WTC11 (cell line): ENCODE data around the gene MMS19. TPM values are rescaled to one million over a fixed set of nuclear protein-coding genes. Genes with fewer than 3 reads are reported as not detected.
A peak's percentile ranks its signal among the peaks of the same experiment; 100 is the strongest.

Experiments used
- ATAC-seq: fragments of 200-7000 bp; cut with Tn5 transposase; 2 replicates; pipeline ENCODE4 v1.10.0; 2021; ENCODE audit warnings: mild to moderate bottlenecking, moderate library complexity
- CTCF ChIA-PET: fragments of 300-600 bp; sonication (Branson Sonifier 250); formaldehyde crosslinking; loops from one replicate; lab custom pipeline; 2021; ENCODE audit warnings: antibody characterized with exemption; lab: Charles Lee
- POLR2A ChIA-PET: fragments of 350-600 bp; sonication (Branson Sonifier 250); formaldehyde crosslinking; loops from one replicate; lab custom pipeline; 2021; ENCODE audit warnings: antibody characterized with exemption; lab: Charles Lee
- DNase-seq: peaks from one replicate; pipeline ENCODE4 v3.0.0; 2021; ENCODE audit warnings: low spot score
- H3K27ac Mint-ChIP-seq: 2 replicates; pipeline ENCODE4 v1.8.0; 2021; ENCODE audit warnings: mixed read lengths
- H3K27me3 Mint-ChIP-seq: 2 replicates; pipeline ENCODE4 v1.8.0; 2021; ENCODE audit warnings: low read depth, mild to moderate bottlenecking, moderate library complexity, mixed read lengths
- H3K36me3 Mint-ChIP-seq: 2 replicates; pipeline ENCODE4 v1.8.0; 2021; ENCODE audit warnings: mixed read lengths
- H3K4me1 Mint-ChIP-seq: 2 replicates; pipeline ENCODE4 v1.8.0; 2022; ENCODE audit warnings: mixed read lengths
- H3K4me3 Mint-ChIP-seq: 2 replicates; pipeline ENCODE4 v1.8.0; 2021; ENCODE audit warnings: mild to moderate bottlenecking, moderate library complexity, mixed read lengths
- H3K9me3 Mint-ChIP-seq: 2 replicates; pipeline ENCODE4 v1.8.0; 2021; ENCODE audit warnings: mixed read lengths
- CREM ChIP-seq: sonication (generic); formaldehyde crosslinking; IDR thresholded peaks from 2 replicates; pipeline ENCODE4 v1.8.1; 2022; ENCODE audit warnings: mild to moderate bottlenecking, missing genetic modification reagents, moderate library complexity
- JUN ChIP-seq: sonication (generic); formaldehyde crosslinking; IDR thresholded peaks from 2 replicates; pipeline ENCODE4 v1.8.0; 2023; ENCODE audit warnings: mild to moderate bottlenecking, missing genetic modification reagents
- MXD4 ChIP-seq: fragments of 250-450 bp; sonication (Bioruptor Pico); IDR thresholded peaks from 2 replicates; pipeline ENCODE4 v1.8.0; 2021; ENCODE audit warnings: mild to moderate bottlenecking, moderate library complexity, borderline replicate concordance
- NFYB ChIP-seq: sonication (generic); formaldehyde crosslinking; conservative IDR thresholded peaks from 2 replicates; pipeline ENCODE4 v1.8.0; 2022; ENCODE audit warnings: low read depth, missing genetic modification reagents
- NR1H2 ChIP-seq: sonication (generic); formaldehyde crosslinking; IDR thresholded peaks from 2 replicates; pipeline ENCODE4 v1.9.0; 2021; ENCODE audit warnings: mild to moderate bottlenecking, moderate library complexity, missing genetic modification reagents
- SMAD3 ChIP-seq: sonication (generic); formaldehyde crosslinking; IDR thresholded peaks from 2 replicates; pipeline ENCODE4 v1.8.0; 2022; ENCODE audit warnings: missing genetic modification reagents, mild to moderate bottlenecking, borderline replicate concordance
- SMAD4 ChIP-seq: sonication (generic); formaldehyde crosslinking; IDR thresholded peaks from 2 replicates; pipeline ENCODE4 v1.8.0; 2022; ENCODE audit warnings: mild to moderate bottlenecking, missing genetic modification reagents
- SP1 ChIP-seq: sonication (generic); formaldehyde crosslinking; conservative IDR thresholded peaks from 2 replicates; pipeline ENCODE4 v1.8.1; 2022; ENCODE audit warnings: missing genetic modification reagents
- ZNF219 ChIP-seq: sonication (generic); formaldehyde crosslinking; IDR thresholded peaks from 2 replicates; pipeline ENCODE4 v1.8.0; 2023; ENCODE audit warnings: missing genetic modification reagents, mild to moderate bottlenecking, borderline replicate concordance
- ZNF416 ChIP-seq: fragments of 250-450 bp; sonication (Bioruptor Pico); IDR thresholded peaks from 2 replicates; pipeline ENCODE4 v1.9.0; 2021; ENCODE audit warnings: mild to moderate bottlenecking, inconsistent platforms
- ZNF423 ChIP-seq: fragments of 250-450 bp; sonication (Bioruptor Pico); IDR thresholded peaks from 2 replicates; pipeline ENCODE4 v2.1.2; 2022; ENCODE audit warnings: mild to moderate bottlenecking, moderate library complexity
- total RNA-seq: library from RNA; stranded (reverse); gene quantifications from 3 replicates; pipeline ENCODE4 v1.2.3, GENCODE V29; 2021
- TF ChIP-seq, protein P1 (sequence below): sonication (generic); formaldehyde crosslinking; IDR thresholded peaks from 2 replicates; pipeline ENCODE4 v1.8.0; 2022; ENCODE audit warnings: mild to moderate bottlenecking, missing genetic modification reagents
- TF ChIP-seq, protein P2 (sequence below): sonication (generic); formaldehyde crosslinking; IDR thresholded peaks from 2 replicates; pipeline ENCODE4 v1.8.1; 2023; ENCODE audit warnings: mild to moderate bottlenecking, missing genetic modification reagents, moderate library complexity
- TF ChIP-seq, protein P3 (sequence below): sonication (generic); formaldehyde crosslinking; IDR thresholded peaks from 2 replicates; pipeline ENCODE4 v1.8.1; 2023; ENCODE audit warnings: mild to moderate bottlenecking, moderate library complexity, missing genetic modification reagents
- TF ChIP-seq, protein P4 (sequence below): fragments of 200-600 bp; IDR thresholded peaks from 2 replicates; pipeline ENCODE4 v1.8.0; 2022; ENCODE audit warnings: antibody characterized with exemption
- TF ChIP-seq, protein P5 (sequence below): sonication (generic); formaldehyde crosslinking; IDR thresholded peaks from 2 replicates; pipeline ENCODE4 v1.8.1; 2023; ENCODE audit warnings: mild to moderate bottlenecking, missing genetic modification reagents
- TF ChIP-seq, protein P6 (sequence below): fragments of 250-450 bp; sonication (Bioruptor Pico); conservative IDR thresholded peaks from 2 replicates; pipeline ENCODE4 v1.9.0; 2021; ENCODE audit warnings: mild to moderate bottlenecking
- TF ChIP-seq, protein P7 (sequence below): fragments of 250-450 bp; sonication (Bioruptor Pico); IDR thresholded peaks from 2 replicates; pipeline ENCODE4 v1.9.0; 2021; ENCODE audit warnings: mild to moderate bottlenecking

MMS19 gene
- total RNA-seq, 1 experiment from 2014 or later = 135 TPM

DNA sequence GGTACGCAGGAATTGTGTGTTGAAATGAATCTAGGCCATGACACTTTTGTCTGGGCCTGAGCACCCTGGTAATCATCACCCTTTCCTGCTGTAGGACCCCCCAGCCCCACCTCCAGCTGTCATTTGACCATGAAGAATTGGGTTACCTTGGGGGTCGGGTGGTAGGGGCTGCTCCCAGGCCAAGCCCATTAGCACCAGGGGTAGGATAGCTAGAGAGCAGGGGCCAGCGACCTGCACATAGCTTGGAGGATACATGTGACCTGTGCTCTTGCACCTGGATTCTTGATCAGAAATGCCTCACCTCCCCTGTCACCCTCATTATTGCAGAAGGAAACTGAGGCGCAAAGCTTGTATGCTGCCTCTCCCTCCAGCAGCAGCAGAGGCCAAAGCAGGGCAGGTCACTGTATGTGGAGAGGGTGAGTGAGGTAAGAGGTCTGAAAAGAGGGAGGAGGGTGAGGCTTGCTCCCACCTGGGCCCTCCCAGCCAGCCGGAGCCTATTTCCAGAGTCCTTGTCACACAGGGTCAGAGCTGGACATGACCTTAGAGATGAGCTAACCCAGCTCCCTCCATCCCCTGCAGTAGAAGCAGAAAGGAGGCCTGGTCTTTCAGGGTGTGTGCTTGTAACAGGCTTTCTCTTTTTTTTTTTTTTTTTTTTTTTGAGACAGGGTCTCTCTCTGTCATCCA is 39.1 kb upstream of the MMS19 start:
- Mint-ChIP-seq H3K4me3 (no peak overlapping the region), H3K27ac (no peak overlapping the region), H3K9me3 (no peaks in the 10 kb centered on the region), H3K4me1 (peaks cover 24% of the 10 kb centered on the region), H3K27me3 (no peaks in the 10 kb centered on the region), H3K36me3 (no peaks in the 10 kb centered on the region)
- CTCF ChIA-PET = interaction anchor here (5.9 kb wide), 1 partner anchor 13 kb away, joined by 177 read pairs; no protein-coding TSS in a partner anchor
- DNase-seq (no peak), ATAC-seq (no peak)
- TF ChIP-seq, protein P1, sequence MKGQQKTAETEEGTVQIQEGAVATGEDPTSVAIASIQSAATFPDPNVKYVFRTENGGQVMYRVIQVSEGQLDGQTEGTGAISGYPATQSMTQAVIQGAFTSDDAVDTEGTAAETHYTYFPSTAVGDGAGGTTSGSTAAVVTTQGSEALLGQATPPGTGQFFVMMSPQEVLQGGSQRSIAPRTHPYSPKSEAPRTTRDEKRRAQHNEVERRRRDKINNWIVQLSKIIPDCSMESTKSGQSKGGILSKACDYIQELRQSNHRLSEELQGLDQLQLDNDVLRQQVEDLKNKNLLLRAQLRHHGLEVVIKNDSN (CRISPR knock-in tag) = no peak
- TF ChIP-seq JUN (CRISPR knock-in tag) (no peak), SMAD3 (CRISPR knock-in tag) (no peak), CREM (CRISPR knock-in tag) (no peak), ZNF416 (CRISPR knock-in tag) (no peak), ZNF423 (no peak)
- TF ChIP-seq, protein P2, sequence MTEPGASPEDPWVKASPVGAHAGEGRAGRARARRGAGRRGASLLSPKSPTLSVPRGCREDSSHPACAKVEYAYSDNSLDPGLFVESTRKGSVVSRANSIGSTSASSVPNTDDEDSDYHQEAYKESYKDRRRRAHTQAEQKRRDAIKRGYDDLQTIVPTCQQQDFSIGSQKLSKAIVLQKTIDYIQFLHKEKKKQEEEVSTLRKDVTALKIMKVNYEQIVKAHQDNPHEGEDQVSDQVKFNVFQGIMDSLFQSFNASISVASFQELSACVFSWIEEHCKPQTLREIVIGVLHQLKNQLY (CRISPR knock-in tag) = no peak
- TF ChIP-seq, protein P3, sequence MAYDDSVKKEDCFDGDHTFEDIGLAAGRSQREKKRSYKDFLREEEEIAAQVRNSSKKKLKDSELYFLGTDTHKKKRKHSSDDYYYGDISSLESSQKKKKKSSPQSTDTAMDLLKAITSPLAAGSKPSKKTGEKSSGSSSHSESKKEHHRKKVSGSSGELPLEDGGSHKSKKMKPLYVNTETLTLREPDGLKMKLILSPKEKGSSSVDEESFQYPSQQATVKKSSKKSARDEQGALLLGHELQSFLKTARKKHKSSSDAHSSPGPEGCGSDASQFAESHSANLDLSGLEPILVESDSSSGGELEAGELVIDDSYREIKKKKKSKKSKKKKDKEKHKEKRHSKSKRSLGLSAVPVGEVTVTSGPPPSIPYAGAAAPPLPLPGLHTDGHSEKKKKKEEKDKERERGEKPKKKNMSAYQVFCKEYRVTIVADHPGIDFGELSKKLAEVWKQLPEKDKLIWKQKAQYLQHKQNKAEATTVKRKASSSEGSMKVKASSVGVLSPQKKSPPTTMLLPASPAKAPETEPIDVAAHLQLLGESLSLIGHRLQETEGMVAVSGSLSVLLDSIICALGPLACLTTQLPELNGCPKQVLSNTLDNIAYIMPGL = no peak
- POLR2A ChIA-PET = no interaction called here

DNA sequence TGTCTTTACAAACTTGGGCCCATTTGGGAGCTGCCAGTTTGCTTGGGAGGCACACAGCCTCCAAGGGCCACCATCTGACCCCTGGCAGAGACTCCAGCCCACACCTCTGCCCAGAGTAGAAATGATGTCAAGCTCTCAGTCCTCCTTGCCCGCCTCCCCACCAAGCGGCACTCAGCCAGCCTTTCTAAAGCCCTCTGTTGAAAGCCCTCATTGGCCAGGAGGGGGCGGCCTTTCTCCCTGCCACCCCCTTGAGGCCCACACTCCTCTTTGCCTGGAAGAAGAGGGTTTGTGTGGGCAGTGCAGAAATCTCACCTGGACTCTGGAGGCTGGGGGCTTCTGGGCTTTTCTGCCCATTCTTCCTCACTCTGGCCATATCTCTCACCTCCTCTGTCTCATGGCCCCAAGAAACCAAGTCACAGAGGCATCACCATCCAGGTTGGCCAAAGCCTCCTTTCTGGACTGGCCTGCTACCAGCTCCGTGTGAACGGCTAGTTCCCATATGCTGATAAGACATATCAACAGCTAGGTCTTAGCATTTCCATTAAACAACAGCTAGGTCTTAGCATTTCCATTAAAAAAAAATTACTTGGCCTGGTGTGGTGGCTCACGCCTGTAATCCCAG is 36.6 kb upstream of the MMS19 start:
- Mint-ChIP-seq H3K27me3 (no peaks in the 10 kb centered on the region), H3K9me3 (peaks cover 3% of the 10 kb centered on the region), H3K27ac (peak overlapping the region; percentile 86), H3K4me3 (no peak overlapping the region), H3K4me1 (peaks cover 15% of the 10 kb centered on the region), H3K36me3 (peaks cover 3% of the 10 kb centered on the region)
- no peak for TF ChIP-seq MXD4
- TF ChIP-seq, protein P4, sequence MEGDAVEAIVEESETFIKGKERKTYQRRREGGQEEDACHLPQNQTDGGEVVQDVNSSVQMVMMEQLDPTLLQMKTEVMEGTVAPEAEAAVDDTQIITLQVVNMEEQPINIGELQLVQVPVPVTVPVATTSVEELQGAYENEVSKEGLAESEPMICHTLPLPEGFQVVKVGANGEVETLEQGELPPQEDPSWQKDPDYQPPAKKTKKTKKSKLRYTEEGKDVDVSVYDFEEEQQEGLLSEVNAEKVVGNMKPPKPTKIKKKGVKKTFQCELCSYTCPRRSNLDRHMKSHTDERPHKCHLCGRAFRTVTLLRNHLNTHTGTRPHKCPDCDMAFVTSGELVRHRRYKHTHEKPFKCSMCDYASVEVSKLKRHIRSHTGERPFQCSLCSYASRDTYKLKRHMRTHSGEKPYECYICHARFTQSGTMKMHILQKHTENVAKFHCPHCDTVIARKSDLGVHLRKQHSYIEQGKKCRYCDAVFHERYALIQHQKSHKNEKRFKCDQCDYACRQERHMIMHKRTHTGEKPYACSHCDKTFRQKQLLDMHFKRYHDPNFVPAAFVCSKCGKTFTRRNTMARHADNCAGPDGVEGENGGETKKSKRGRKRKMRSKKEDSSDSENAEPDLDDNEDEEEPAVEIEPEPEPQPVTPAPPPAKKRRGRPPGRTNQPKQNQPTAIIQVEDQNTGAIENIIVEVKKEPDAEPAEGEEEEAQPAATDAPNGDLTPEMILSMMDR = peak; percentile 69
- TF ChIP-seq NFYB (CRISPR knock-in tag) = no peak
- TF ChIP-seq CREM (CRISPR knock-in tag) = no peak
- TF ChIP-seq, protein P5, sequence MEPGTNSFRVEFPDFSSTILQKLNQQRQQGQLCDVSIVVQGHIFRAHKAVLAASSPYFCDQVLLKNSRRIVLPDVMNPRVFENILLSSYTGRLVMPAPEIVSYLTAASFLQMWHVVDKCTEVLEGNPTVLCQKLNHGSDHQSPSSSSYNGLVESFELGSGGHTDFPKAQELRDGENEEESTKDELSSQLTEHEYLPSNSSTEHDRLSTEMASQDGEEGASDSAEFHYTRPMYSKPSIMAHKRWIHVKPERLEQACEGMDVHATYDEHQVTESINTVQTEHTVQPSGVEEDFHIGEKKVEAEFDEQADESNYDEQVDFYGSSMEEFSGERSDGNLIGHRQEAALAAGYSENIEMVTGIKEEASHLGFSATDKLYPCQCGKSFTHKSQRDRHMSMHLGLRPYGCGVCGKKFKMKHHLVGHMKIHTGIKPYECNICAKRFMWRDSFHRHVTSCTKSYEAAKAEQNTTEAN (CRISPR knock-in tag) = no peak
- peak; percentile 68 for DNase-seq
- ChIA-PET POLR2A (no interaction called here), CTCF (interaction anchor here (0.6 to 5.9 kb wide), 42 partner anchors 8 to 333 kb away, joined by 3 to 177 read pairs (median 6); partner anchors contain the start of genes ANKRD2, HOGA1, PI4K2A and UBTD1)
- peak; percentile 82 for ATAC-seq

DNA sequence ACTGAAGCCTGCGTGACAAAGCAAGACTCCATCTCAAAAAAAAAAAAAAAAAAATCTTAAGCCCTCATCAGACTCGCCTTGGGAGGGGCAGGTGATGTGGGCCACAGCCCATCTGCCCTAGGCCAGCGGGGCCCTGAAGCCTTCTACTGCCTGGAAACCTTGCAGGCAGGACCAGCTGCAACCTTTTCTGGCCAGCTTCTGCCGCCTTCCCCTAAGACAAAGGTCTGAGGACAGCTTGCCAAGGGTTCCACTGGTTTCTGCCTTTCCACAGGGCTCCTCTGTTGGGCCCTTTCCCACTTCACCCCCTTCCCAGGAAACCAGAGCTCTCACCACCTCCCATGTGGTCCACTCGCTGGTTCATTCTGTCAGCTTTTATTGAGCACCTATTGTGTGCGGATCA is 35.7 kb upstream of the MMS19 start:
- Mint-ChIP-seq H3K36me3 (peaks cover 6% of the 10 kb centered on the region), H3K4me1 (peaks cover 12% of the 10 kb centered on the region), H3K27ac (no peak overlapping the region), H3K9me3 (peaks cover 4% of the 10 kb centered on the region), H3K27me3 (no peaks in the 10 kb centered on the region; the same call in 1 of the 2 replicates), H3K4me3 (no peak overlapping the region)
- ChIA-PET POLR2A (no interaction called here), CTCF (interaction anchor here (0.6 to 5.9 kb wide), 28 partner anchors 8 to 115 kb away, joined by 3 to 177 read pairs (median 6); partner anchors contain the start of genes ANKRD2 and UBTD1)
- no peak for ATAC-seq
- no peak for DNase-seq
- TF ChIP-seq ZNF219 = no peak
- no peak for TF ChIP-seq SMAD4 (CRISPR knock-in tag)
- no peak for TF ChIP-seq NR1H2 (CRISPR knock-in tag)
- no peak for TF ChIP-seq SP1
- TF ChIP-seq, protein P6, sequence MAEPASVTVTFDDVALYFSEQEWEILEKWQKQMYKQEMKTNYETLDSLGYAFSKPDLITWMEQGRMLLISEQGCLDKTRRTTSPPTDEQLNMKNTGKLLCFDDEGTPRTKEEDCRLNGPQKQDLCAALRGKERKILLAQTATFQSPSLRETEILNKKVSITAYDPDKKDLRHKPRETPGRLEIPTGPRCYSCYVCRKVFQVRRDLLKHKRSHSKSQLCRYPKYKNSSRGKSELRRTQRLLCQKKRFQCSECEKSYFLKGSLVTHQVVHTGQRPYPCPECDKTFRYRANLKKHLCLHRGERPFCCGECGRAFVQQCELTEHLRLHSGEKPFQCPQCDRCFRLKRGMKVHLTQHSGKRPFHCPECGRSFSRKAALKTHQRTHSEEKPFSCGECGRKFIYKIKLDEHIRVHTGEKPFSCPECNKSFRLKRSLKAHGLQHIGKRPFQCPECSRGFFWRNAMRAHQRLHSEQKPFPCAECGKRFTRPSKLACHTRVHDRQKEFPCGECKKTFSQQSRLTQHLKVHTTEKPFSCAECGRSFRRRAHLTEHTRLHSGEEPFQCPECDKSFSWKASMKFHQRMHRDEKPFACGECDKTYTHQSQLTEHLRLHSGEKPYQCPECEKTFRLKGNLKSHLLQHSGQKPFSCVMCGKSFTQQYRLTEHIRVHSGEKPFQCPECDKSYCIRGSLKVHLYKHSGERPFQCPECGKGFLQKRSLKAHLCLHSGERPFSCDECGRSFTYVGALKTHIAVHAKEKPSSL (CRISPR knock-in tag) = no peak
- TF ChIP-seq, protein P7, sequence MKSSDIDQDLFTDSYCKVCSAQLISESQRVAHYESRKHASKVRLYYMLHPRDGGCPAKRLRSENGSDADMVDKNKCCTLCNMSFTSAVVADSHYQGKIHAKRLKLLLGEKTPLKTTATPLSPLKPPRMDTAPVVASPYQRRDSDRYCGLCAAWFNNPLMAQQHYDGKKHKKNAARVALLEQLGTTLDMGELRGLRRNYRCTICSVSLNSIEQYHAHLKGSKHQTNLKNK (CRISPR knock-in tag) = no peak
- TF ChIP-seq, protein P1 (CRISPR knock-in tag) = no peak
